Activated CD8-positive, alpha-beta memory T cell treated with anti-CD3 and anti-CD28 coated beads for 1 hour (primary cell): ENCODE results near the gene ZNF275.
"Not testable (repeated sequence)": the region's sequence is repeated elsewhere in the genome, so short reads cannot be mapped to it uniquely, and the experiment has no call there.

ENCODE experiments used
- DNase-seq, 2 donors: peaks; one replicate each; pipeline ENCODE4 v3.0.0-alpha.2; 2020; ENCODE audit warnings: low read depth in 1 of 2; ENCODE audit errors: extremely low read depth in 1 of 2

The ZNF275 gene

DNA sequence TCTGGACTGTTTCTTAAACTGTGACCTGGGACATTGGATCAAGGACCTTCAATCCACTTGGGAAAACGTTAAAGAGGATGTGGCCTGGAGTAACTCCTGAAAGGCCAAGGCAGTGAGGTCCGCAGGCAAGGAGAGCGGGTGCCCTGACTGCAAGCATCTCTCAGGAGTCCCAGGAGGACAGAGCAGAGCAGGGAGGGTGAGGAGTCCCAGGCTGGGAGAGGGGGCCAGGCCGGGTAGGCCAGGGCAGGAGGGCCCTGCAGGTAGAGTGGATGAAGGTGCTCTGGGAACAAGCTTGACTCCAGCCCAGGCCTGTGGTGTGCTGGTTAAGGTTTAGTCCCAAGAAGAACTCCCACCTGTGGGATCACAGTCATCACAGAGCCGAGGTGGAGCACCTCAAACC, 53.4 kb downstream of the ZNF275 start:
- DNase-seq, result no peak

DNA sequence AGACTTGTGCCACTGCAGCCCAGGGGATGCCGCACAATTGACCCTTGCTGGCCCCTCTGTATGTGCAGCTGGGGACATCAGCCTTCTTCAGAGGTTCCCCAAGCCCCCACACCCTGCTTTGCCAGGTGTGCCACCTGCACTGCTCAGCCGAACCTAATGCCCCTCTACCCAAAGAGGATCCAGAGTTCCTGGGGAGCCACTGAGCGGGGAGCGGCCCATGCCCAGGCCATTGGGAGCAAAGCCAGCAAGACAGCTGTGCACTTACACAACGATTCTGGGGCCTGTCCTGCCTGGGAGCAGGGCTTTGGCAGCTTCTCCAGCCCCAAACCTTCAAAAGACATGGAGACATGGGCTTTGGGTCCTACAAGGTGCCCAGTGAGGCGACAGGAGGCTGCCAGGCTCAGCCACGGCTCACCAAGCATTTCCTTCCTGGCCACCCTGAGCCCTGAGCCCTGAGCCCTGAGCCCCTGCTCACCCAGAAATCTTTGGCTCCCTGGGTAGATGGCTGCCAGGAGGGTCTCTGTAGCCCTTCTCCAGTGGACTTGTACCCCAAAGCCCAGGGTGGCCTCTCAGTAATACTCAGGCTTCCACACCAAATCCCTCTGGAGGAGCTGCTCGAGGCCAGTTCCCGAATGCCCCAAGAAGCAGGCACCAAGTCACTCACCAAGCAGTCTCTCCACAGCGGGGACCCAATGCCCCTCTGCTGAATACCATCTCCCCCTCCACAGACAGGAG, 54.2 kb downstream of the ZNF275 start:
- DNase-seq, result no peak

DNA sequence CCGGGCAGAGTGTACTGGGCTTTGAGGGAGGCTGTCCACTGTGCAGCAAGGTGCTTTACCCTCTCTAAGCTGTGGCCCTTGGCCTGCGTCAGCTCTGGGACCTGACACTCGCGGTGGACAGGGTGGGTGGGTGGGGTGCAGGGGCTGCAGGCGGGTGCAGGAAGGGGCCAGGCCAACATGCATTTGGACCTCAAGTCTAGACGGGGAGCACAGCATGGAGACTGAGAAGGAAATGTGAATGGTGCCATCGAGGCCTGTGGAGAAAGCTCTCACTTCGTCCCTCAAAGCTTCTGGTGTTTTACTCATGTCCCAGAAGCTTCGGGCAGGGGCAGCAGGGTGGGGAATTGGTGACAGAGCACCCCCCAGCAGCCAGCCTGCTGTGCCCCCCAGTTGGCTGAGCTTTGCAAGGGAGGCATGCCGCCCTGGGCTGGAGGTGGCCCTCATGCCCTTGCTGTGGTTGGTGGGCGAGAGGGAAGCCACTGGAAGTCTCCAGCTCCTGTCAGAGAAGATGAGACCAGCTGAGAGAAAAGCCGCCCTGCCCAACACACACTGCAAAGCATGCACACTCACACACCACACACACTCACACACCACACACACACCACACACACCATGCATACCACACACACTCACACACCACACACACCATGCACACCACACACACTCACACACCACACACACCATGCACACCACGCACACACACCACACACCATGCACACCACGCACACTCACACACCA, 54.9 kb downstream of the ZNF275 start:
- no peak for DNase-seq

DNA sequence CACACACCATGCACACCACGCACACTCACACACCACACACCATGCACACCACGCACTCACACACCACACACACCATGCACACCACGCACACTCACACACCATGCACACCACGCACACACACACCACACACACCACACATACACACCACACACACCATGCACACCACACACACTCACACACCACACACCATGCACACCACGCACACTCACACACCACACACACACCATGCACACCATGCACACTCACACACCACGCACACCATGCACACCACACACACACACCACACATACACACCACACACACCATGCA, 55.5 kb downstream of the ZNF275 start:
- not testable (repeated sequence) for DNase-seq

DNA sequence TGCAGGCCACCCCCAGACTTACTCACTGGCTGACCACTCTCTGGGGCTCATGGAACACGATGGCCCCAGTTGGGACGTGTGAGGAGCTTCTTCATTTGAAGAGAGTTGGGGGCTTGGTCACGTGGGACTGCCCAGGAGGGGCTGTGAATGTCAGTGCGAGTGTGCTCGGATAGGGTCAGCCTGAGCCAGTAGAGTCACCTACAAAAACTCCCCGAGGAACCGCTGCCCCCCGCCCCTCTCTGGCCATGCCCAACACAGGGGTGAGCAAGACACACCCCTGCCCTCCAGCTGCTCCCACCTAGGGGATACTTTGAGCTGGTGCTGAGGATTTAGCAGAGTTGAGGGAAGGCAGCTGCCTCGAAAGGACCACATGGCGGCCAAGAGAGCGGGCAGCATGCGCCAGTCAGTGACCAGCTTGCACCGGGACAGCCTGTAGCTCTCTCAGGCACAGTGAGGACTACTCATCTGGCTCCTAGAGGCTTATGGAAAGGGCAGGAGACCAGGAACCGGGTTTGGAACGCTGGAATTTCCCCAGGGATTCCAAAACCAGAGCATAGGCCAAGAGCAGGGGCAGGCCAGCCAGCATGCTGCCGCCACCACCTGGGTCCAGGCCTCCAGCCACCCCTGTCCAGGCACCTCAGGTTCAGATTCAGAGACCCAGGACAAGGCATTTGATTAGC, 58.8 kb downstream of the ZNF275 start:
- DNase-seq, result no peak

DNA sequence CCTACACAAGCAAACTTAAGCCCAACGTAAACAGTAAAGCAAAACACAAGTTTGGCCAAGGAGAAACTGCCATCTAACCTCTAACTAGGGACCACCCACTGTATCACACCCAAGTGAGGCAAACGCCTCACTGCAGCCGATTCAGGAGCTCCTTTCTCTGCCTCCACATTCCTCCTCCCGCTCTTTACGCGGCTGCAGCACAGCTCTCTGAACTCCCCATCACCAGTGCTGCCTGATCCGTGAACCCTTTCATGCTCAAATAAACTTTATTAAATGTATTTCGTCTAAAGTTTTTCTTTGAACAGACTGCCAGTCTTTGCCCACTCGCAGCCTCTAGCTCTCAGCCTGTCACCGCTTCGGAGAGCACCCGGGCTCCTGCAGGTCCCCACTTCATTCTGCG, 60.7 kb downstream of the ZNF275 start:
- no peak for DNase-seq

DNA sequence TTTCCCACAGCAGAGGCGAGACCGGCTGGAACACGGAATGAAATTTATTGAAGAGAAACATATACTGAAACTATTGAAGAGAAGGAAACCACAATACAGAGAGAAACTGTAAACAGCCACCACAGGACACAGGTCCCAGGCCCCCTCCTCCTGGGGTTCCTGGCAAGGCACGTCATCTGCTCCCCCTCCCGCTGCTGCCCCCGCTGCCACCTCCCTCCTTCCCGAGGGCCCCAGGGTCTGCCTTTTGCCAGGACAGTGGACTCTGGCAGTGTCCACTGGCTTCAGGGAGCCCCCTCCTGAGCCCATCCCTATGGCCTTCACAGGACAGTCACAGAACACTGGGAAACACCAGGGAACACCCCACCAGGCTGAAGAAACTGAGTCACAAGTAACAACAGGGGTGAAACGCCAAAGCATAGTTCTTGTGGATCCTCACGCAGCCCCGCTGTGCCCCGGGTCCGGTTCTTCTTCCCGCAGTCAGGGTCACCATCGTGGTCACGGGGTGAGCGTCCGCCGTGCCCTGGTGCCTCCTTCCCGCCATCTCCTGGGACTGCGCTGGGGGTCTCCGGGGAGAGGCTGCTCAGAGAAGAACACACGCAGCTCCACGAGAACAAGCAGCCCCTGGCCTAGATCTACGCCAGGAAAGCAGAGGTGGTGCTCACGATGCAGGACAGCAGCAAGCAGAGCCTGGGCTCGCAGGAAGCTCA, 61.8 kb downstream of the ZNF275 start:
- no peak for DNase-seq

DNA sequence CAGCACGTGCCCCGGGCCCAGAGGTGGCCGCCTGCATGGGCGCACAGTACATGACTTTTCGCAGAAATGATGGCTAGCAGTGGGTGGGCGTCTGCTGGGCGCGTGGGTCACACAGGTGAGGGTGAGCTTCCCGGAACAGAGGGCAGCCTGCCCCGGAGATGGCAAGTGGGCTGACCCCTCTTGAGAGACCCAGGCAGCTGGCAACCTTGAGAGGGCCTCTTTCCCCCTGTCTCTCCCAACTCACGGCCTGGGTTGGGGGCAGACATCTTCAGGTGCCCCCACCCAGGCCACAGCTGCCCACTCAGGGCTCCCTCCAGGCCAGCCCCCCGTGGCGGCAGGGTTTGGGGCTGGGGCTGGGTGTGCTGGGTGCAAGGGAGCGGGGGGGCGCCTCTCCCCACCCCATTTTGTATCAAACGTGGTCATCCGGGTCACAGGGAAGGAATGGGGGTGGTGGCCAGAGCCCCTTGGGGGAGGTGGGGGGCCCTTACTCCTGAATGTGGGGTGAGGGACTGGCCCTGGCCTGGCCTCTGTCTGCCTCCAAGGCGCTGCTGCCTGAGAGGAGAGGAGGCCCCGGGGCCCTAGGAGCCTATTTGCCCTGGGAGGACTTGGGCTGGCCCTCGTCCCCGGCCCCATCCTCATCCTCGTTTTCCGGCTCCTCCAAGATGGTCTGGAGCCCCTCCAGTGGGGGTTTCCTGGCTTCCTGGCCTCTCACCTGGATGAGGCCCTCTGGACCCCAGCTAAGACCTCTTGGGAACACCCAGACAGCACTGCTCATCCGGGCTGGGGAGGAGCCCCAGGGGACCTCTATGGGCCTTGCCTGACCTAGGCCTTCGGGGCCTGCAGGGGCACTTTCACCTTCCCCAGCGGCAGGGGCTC, 62.6 kb downstream of the ZNF275 start:
- DNase-seq, result no peak

DNA sequence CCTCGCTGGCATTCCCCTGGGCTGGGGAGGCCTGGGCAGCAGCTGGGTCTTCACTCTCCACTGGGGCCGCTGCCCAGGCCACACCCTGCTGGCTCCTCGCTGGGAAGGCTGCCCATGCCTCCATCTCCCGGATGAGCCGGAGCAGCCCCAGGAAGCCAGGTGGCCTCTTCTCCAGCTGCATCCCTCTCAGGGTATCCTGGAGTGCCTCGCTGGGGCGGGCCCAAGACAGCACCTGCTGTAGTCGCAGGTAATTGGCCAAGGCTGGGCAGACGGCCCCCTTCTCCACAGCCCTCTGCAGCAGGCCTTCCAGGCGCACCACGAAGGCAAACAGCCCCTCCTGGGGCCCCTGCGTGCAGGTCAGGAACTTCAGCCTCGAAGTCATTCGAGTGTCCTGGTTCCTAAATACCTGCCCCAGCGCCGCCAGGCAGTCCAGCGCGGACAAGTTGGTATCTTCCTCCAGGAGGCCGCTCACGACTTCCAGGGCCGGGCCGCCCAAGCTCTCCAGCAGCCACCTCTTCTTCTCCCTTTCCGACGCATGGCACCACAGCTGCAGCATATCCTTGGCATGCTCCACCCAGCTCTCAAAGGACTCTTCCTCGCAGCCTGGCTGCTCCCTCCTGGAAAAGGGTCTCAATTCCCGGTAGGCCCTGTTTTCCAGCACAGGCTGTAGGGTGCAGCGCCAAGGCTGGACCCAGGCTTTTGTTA, 63.5 kb downstream of the ZNF275 start:
- no peak for DNase-seq

DNA sequence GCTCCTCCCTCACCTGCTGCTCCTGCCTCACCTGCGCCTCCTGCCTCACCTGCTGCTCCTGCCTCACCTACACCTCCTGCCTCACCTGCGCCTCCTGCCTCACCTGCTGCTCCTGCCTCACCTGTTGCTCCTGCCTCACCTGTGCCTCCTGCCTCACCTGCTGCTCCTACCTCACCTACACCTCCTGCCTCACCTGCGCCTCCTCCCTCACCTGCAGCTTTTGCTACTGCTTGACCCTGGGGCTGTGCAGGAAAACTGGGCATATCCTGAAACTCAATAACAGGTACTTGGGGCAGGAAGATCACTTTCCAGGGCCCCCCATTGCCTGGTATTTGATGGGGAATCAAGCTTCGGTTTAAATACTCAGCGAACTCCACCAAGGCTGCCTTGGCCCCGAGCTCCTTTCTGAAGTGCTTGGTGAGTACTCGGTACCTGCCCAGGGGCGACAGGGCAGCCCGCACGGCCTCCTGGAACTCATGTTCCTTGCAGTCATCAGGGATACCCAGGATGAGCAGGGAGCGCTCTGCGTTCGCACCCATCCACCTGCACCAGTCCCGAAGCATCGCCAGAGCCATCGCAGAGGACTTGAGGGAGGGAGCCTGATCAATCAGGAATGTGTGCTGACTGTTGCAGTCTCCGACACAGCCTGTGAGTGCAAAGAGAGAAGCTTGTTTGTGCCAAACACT, 64.5 kb downstream of the ZNF275 start:
- no peak for DNase-seq

DNA sequence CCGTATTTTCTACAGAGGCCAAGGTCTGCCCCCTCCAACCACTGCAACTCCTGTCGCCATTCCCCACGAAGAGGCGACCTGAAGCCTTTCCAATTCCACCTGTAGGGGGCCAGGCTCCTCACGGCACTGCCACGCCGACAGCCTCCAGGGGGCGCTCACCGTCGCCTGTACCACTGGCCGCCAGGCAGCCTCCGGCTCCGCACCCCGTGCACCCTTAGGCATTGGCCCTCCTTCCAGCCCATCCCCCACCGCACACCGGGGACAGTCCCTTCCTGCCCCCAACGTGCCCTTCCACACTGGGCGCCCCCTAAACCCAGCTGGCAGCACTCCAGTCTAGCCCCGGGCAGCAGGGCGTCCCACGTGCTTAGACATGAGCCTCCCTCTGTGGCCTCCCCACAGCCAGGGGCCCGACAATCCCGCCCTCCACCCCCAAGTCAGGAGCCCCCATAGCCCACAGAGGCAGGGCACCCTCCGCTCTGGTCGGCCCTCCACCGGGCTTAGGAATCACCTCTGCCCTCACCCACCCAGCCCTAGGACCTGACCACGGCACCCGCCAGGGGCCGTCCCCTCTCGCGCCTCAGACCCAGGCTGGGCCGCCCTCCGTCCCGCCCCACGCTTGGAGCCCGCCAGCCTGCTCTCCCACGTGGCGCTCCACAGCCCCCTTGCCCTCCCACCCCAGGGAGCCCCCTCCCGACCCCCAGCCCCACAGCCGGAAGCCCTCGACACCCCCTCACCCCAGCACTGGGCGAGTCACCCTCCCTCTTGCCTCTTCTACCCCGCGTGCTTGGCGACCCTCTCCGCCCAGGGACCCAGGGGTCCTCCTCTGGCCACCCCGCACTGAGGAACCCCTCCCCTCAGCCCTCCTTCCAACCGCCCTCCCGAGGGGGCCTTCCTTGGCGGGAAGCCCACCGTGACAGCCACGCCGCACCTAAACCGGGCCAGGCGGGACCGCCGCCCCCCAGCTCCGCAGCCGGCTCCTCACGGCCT, 66.5 kb downstream of the ZNF275 start:
- DNase-seq, result peak; percentile 17 to 24

DNA sequence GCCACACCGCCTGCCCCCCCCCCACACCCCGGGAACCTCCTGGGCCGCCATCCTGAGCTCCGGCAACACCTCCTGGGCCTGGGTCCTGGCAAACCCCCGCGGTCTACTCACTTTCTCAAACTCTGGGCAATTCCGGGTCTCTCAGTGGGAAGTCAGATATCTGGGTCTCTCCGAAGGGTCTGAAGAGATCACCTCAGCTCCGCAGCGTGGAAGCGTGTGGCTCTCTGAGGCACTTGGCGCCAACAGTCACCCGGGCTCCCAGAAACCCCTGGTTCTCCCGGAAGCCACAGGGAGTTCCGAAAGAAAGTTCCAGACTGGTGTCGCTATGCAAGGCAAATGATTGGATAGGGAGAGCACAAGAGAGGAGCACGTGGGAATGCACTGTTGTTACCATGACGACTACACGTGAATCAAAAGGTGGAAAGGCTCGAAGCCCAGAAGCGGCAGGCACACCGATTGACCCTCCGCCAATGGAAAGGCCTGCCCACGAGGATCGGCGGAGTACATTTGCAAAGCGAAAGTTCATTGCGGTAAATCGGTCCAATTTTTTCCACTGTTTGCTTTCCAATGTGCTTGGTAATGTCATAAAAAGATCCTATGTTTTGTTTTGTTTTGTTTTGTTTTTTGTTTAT, 67.3 kb downstream of the ZNF275 start, which contains the start of gene PNMA6E:
Gene PNMA6E (minus strand): TSS at position 218 of the 632 bp plus-strand sequence. CDS start 2,501 bp downstream, outside the sequence.
- DNase-seq, result no peak
